T-helper 2 cell treated with Interferon-gamma antibody and Interleukin-4, amounts not matched to agents 100 ng/mL and 5 ng/mL, for 36 hours (primary cell): ENCODE results near the gene TFAM. TPM values are rescaled to one million over a fixed set of nuclear protein-coding genes. Genes with fewer than 3 reads are reported as not detected.

Experiments
- intact Hi-C: fragments of 100-400 bp; cut with micrococcal nuclease; formaldehyde crosslinking; loops from one replicate; pipeline ENCODE4 v1.15.1; 2023
- total RNA-seq: library from RNA; stranded (reverse); gene quantifications from 2 replicates; pipeline ENCODE4 v1.2.3, GENCODE V29; 2022

TFAM gene
- 64.1 and 67.0 TPM in 2 replicates for total RNA-seq

- intact Hi-C loops = loop anchor here (1.0 to 5.0 kb wide), 6 partner anchors 51 to 1522 kb away; partner anchors contain the start of genes CCDC6 and CISD1
Observed at GRCh38 chr10:58384999-58385783, at the start of gene TFAM. Gene TFAM, plus strand, starts transcription at chr10:58385410. Its CDS starts 138 bp downstream, at chr10:58385548.

GRCh38 chr10:58336242-58336641, 49.0 kb upstream of the TFAM start:
- intact Hi-C loops = no loop called here

- intact Hi-C loops = no loop called here
Observed at GRCh38 chr10:58341422-58341821, 43.8 kb upstream of the TFAM start.

GRCh38 chr10:58341947-58342346, 43.3 kb upstream of the TFAM start:
- intact Hi-C loops = no loop called here

- intact Hi-C loops = no loop called here
Observed at GRCh38 chr10:58347967-58348366, 37.2 kb upstream of the TFAM start.

GRCh38 chr10:58348571-58349033, 36.6 kb upstream of the TFAM start:
- intact Hi-C loops = no loop called here

GRCh38 chr10:58350023-58350422, 35.2 kb upstream of the TFAM start:
- intact Hi-C loops = no loop called here

- intact Hi-C loops = loop anchor here (1.0 kb wide), 1 partner anchor 13 kb away; no protein-coding TSS in a partner anchor
Observed at GRCh38 chr10:58350619-58351323, 34.4 kb upstream of the TFAM start.

- intact Hi-C loops = loop anchor here (1.0 kb wide), 1 partner anchor 15 kb away; no protein-coding TSS in a partner anchor
Observed at GRCh38 chr10:58351616-58352578, 33.3 kb upstream of the TFAM start.

- intact Hi-C loops = no loop called here
Observed at GRCh38 chr10:58352956-58353610, 32.1 kb upstream of the TFAM start.

- intact Hi-C loops = no loop called here
Observed at GRCh38 chr10:58356756-58357155, 28.5 kb upstream of the TFAM start.

GRCh38 chr10:58358314-58358933, 26.8 kb upstream of the TFAM start:
- intact Hi-C loops = no loop called here

- intact Hi-C loops = no loop called here
Observed at GRCh38 chr10:58358947-58359346, 26.3 kb upstream of the TFAM start.

GRCh38 chr10:58359541-58359940, 25.7 kb upstream of the TFAM start:
- intact Hi-C loops = no loop called here

- intact Hi-C loops = no loop called here
Observed at GRCh38 chr10:58360412-58361004, 24.7 kb upstream of the TFAM start.

GRCh38 chr10:58361353-58361752, 23.9 kb upstream of the TFAM start:
- intact Hi-C loops = no loop called here

GRCh38 chr10:58362027-58362789, 23.0 kb upstream of the TFAM start:
- intact Hi-C loops = no loop called here

- intact Hi-C loops = no loop called here
Observed at GRCh38 chr10:58367069-58367468, 18.1 kb upstream of the TFAM start.

- intact Hi-C loops = no loop called here
Observed at GRCh38 chr10:58371473-58371872, 13.7 kb upstream of the TFAM start.
